ENCODE measurements around the gene ADCY5. TPM values are rescaled to one million over a fixed set of nuclear protein-coding genes. Genes with fewer than 3 reads are reported as not detected.
"Not testable (repeated sequence)": the region's sequence is repeated elsewhere in the genome, so short reads cannot be mapped to it uniquely, and the experiment has no call there.

The ADCY5 gene
- 4.0 TPM for total RNA-seq
- long read RNA-seq, full-length matches to known transcripts = 6 of 10 reads
- long read RNA-seq, partial matches to known transcripts = 2 of 10 reads
- long read RNA-seq, other reads (novel, unspliced or antisense) = 2 of 10 reads

- Histone ChIP-seq H3K4me3 (peak within 1 kb of the TSS; percentile 53), H3K27ac (peak within 1 kb of the TSS; percentile 17), H3K9me3 (no peaks in the 10 kb centered on the region), H3K4me1 (peaks cover 8% of the 10 kb centered on the region), H3K36me3 (no peaks in the 10 kb centered on the region), H3K27me3 (peaks cover 32% of the 10 kb centered on the region)
- DNase-seq (no peak), ATAC-seq (peak; percentile 34)
- intact Hi-C loops (cut with DNase I) = no loop called here
- TF ChIP-seq, protein P1, sequence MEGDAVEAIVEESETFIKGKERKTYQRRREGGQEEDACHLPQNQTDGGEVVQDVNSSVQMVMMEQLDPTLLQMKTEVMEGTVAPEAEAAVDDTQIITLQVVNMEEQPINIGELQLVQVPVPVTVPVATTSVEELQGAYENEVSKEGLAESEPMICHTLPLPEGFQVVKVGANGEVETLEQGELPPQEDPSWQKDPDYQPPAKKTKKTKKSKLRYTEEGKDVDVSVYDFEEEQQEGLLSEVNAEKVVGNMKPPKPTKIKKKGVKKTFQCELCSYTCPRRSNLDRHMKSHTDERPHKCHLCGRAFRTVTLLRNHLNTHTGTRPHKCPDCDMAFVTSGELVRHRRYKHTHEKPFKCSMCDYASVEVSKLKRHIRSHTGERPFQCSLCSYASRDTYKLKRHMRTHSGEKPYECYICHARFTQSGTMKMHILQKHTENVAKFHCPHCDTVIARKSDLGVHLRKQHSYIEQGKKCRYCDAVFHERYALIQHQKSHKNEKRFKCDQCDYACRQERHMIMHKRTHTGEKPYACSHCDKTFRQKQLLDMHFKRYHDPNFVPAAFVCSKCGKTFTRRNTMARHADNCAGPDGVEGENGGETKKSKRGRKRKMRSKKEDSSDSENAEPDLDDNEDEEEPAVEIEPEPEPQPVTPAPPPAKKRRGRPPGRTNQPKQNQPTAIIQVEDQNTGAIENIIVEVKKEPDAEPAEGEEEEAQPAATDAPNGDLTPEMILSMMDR (IDR thresholded peaks at IDR 0.05) = no peak
These were observed at the start of gene ADCY5 for GRCh38 chr3:123448536-123449101. Gene ADCY5 (minus strand): TSS chr3:123449090. CDS start chr3:123448545, 545 bp downstream.

DNA sequence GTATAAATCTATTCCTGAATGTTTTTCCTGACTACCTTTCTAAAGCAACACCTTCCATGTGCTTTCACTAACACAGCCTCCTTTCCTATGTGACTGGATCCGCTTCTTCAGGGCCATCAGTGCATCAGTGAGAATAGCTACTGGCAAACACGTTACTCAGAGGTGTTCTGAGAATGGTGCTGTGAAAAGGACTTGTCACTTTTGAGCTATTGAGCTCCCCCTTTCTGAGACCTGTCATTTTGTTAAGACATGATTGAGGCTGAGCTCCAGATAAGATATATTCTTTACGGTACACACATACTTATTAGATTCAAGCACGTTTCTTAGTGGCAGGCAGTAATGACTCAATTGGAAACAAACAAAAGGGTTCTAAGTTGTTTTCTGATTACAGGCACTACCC, 45.0 kb upstream of the ADCY5 start:
- Histone ChIP-seq H3K27me3 (no peaks in the 10 kb centered on the region), H3K4me1 (no peaks in the 10 kb centered on the region), H3K9me3 (no peaks in the 10 kb centered on the region), H3K36me3 (peaks cover 32% of the 10 kb centered on the region), H3K4me3 (no peak overlapping the region), H3K27ac (no peak overlapping the region)
- ATAC-seq (no peak), DNase-seq (no peak)
- intact Hi-C loops (cut with DNase I) = no loop called here
- TF ChIP-seq, protein P1 (IDR thresholded peaks at IDR 0.05) = no peak

DNA sequence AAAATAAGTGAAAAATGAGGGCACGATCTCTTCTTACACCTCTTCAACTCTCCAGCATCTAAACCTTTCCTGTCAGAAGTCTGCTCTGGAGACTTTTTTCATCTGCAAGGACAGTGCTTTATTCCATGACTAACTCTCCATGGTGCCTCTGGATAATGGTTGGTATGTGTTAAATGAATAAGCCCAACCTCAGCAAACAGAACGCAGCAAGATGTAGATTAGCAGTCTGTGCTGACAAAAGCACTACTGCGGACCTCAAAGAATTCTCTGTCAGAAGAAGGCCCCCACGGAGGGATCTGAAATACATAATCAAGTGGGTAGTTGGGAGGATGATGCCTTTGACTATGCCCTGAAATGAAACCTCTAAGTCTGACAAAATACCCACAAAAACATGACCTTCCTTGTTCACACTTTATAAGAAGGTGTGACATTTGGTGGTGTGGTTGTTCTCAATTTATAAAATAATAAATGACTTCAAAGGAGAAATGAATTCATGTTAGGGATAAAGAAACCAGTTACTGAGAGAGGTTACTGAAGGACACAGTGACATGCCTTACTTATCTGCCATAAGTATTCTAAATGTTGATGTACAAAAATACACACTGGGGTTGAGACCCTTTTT, 43.2 kb upstream of the ADCY5 start:
- Histone ChIP-seq H3K9me3 (no peaks in the 10 kb centered on the region), H3K27ac (no peak overlapping the region), H3K4me1 (no peaks in the 10 kb centered on the region), H3K4me3 (no peak overlapping the region), H3K27me3 (no peaks in the 10 kb centered on the region), H3K36me3 (peaks cover 19% of the 10 kb centered on the region)
- ATAC-seq = no peak
- DNase-seq = no peak
- TF ChIP-seq, protein P1 (IDR thresholded peaks at IDR 0.05) = no peak
- intact Hi-C loops (cut with DNase I) = no loop called here

- H3K27me3 ChIP-seq = no peaks in the 10 kb centered on the region
- intact Hi-C loops (cut with DNase I) = loop anchor here (5.0 kb wide), 1 partner anchor 162 kb away; no protein-coding TSS in a partner anchor
- ATAC-seq (peak; percentile 88), DNase-seq (peak; percentile 77)
- no peaks in the 10 kb centered on the region for H3K9me3 ChIP-seq
- no peaks in the 10 kb centered on the region for H3K4me1 ChIP-seq
- no peak overlapping the region for H3K27ac ChIP-seq
- TF ChIP-seq, protein P1 (IDR thresholded peaks at IDR 0.05) = peak; percentile 81
- peaks cover 13% of the 10 kb centered on the region for H3K36me3 ChIP-seq
- no peak overlapping the region for H3K4me3 ChIP-seq
These were observed 40.6 kb upstream of the ADCY5 start for GRCh38 chr3:123489400-123490004.

DNA sequence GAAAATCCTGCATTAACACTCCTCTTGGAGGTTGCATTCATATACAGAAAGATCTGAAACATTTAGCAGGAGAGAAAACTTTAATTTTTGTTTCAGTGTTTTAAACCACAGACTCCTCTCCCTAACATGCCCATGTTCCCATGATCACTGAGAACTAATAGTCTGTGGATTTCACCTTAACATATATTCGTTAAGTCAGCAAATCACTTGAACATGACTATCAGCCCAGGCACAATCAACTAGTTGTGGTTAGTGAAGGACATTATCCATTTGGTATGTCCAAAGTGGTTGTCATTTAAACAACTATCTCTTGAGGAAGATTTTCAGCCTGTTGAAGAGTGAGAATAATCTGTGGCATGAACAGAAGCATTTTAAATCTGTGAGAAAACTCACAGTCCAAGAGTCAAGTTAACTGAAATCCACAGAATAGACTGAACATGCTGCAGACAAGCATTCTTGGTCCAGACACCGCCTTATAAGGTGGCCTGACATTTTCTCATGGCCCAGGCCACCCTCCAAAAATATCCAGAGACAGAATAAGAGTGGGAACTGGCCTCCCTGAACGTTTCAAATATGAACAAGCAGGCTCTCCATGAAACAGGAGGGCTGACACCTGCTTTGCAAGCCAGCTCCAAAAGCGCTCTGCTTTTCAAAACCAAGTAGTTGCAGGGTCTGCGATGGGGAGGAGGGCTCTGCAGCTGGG, 39.9 kb upstream of the ADCY5 start:
- TF ChIP-seq, protein P1 (IDR thresholded peaks at IDR 0.05) = no peak
- intact Hi-C loops (cut with DNase I) = loop anchor here (5.0 kb wide), 1 partner anchor 161 kb away; no protein-coding TSS in a partner anchor

GRCh38 chr3:123487063-123487462, 38.2 kb upstream of the ADCY5 start:
- not testable (repeated sequence) for H3K36me3 ChIP-seq, H3K9me3 ChIP-seq, H3K27me3 ChIP-seq, H3K4me1 ChIP-seq, ATAC-seq, H3K4me3 ChIP-seq, DNase-seq, H3K27ac ChIP-seq
- intact Hi-C loops (cut with DNase I) = loop anchor here (5.0 kb wide), 1 partner anchor 160 kb away; no protein-coding TSS in a partner anchor

More for the DNA sequence above, 39.9 kb upstream of the ADCY5 start:
- Histone ChIP-seq H3K9me3 (no peaks in the 10 kb centered on the region), H3K27ac (no peak overlapping the region), H3K36me3 (peaks cover 6% of the 10 kb centered on the region), H3K27me3 (no peaks in the 10 kb centered on the region), H3K4me3 (no peak overlapping the region), H3K4me1 (no peaks in the 10 kb centered on the region)
- no peak for ATAC-seq
- DNase-seq = no peak
